Endothelial cell (in vitro differentiated cells): Measurements from ENCODE around the gene MED19. TPM values are rescaled to one million over a fixed set of nuclear protein-coding genes. Genes with fewer than 3 reads are reported as not detected.

Source experiments
- DNase-seq: peaks from one replicate; pipeline ENCODE4 v3.0.0; 2021; ENCODE audit warnings: low spot score
- H3K27ac Mint-ChIP-seq: one replicate; pipeline ENCODE4 v1.8.0; 2021; ENCODE audit warnings: mixed read lengths, inconsistent platforms; ENCODE audit not compliant: unreplicated experiment
- H3K27me3 Mint-ChIP-seq: one replicate; pipeline ENCODE4 v1.8.0; 2021; ENCODE audit warnings: mild to moderate bottlenecking, moderate library complexity, mixed read lengths, inconsistent platforms; ENCODE audit not compliant: unreplicated experiment
- H3K36me3 Mint-ChIP-seq: one replicate; pipeline ENCODE4 v1.8.0; 2021; ENCODE audit warnings: mild to moderate bottlenecking, low read depth, mixed read lengths, inconsistent platforms; ENCODE audit not compliant: unreplicated experiment
- H3K4me1 Mint-ChIP-seq: one replicate; pipeline ENCODE4 v1.8.0; 2021; ENCODE audit warnings: mild to moderate bottlenecking, mixed read lengths, inconsistent platforms; ENCODE audit not compliant: unreplicated experiment
- H3K4me3 Mint-ChIP-seq: one replicate; pipeline ENCODE4 v1.8.0; 2021; ENCODE audit warnings: mild to moderate bottlenecking, mixed read lengths, inconsistent platforms; ENCODE audit not compliant: unreplicated experiment
- H3K9me3 Mint-ChIP-seq: one replicate; pipeline ENCODE4 v1.8.0; 2021; ENCODE audit warnings: mixed read lengths, inconsistent platforms; ENCODE audit not compliant: unreplicated experiment
- CTCF ChIP-seq: fragments of 200-600 bp; sonication (generic); IDR thresholded peaks from one replicate; pipeline ENCODE4 v1.5.0; 2021; ENCODE audit warnings: antibody characterized with exemption; ENCODE audit not compliant: unreplicated experiment
- total RNA-seq: library from RNA; stranded (reverse); fragmentation: NEBNext Ultra II Directional; extraction: Animal tissue kit (Norgen Biotek cat#: 25700); gene quantifications from one replicate; pipeline ENCODE4 v1.2.1, GENCODE V29; 2021; ENCODE audit not compliant: unreplicated experiment

The MED19 gene
- total RNA-seq, 1 donor from 2014 or later: 20.5 TPM

- Mint-ChIP-seq H3K4me1 (peaks cover 29% of the 10 kb centered on the region), H3K27ac (peak overlapping the region; percentile 100)
- TF ChIP-seq CTCF: no peak
Observed at GRCh38 chr11:57667117-57667735, 44.8 kb downstream of the MED19 start.

GRCh38 chr11:57663975-57664374 lies 48.0 kb downstream of the MED19 start:
- DNase-seq: no peak
- Mint-ChIP-seq H3K27me3 (peaks cover 19% of the 10 kb centered on the region), H3K4me1 (peaks cover 22% of the 10 kb centered on the region), H3K9me3 (no peaks in the 10 kb centered on the region), H3K4me3 (no peak overlapping the region), H3K36me3 (peaks cover 43% of the 10 kb centered on the region), H3K27ac (no peak overlapping the region)
- TF ChIP-seq CTCF: no peak

More at GRCh38 chr11:57667117-57667735, 44.8 kb downstream of the MED19 start:
- H3K27me3 Mint-ChIP-seq: peaks cover 21% of the 10 kb centered on the region
- peaks cover 30% of the 10 kb centered on the region for H3K36me3 Mint-ChIP-seq
- peak; percentile 86 for DNase-seq
- peak overlapping the region; percentile 100 for H3K4me3 Mint-ChIP-seq
- H3K9me3 Mint-ChIP-seq: no peaks in the 10 kb centered on the region

GRCh38 chr11:57662893-57663292 lies 49.1 kb downstream of the MED19 start:
- Mint-ChIP-seq H3K4me1 (peaks cover 22% of the 10 kb centered on the region), H3K4me3 (no peak overlapping the region), H3K27me3 (peaks cover 13% of the 10 kb centered on the region), H3K27ac (no peak overlapping the region), H3K36me3 (peaks cover 38% of the 10 kb centered on the region), H3K9me3 (no peaks in the 10 kb centered on the region)
- DNase-seq: no peak
- TF ChIP-seq CTCF: no peak

- Mint-ChIP-seq H3K27ac (peak overlapping the region; percentile 31), H3K9me3 (no peaks in the 10 kb centered on the region), H3K4me3 (peak overlapping the region; percentile 37), H3K27me3 (peaks cover 7% of the 10 kb centered on the region), H3K4me1 (peaks cover 18% of the 10 kb centered on the region), H3K36me3 (peaks cover 26% of the 10 kb centered on the region)
- TF ChIP-seq CTCF: no peak
- DNase-seq: no peak
Observed at GRCh38 chr11:57659669-57660068, 52.3 kb downstream of the MED19 start.

- Mint-ChIP-seq H3K4me1 (peaks cover 26% of the 10 kb centered on the region), H3K4me3 (peak overlapping the region; percentile 100), H3K27ac (peak overlapping the region; percentile 99), H3K9me3 (no peaks in the 10 kb centered on the region), H3K27me3 (peaks cover 4% of the 10 kb centered on the region), H3K36me3 (peaks cover 22% of the 10 kb centered on the region)
- TF ChIP-seq CTCF: no peak
- no peak for DNase-seq
Observed at GRCh38 chr11:57658023-57658361, 54.0 kb downstream of the MED19 start.
